HepG2 (cell line): ENCODE data around the gene OIT3. TPM values are rescaled to one million over a fixed set of nuclear protein-coding genes. Genes with fewer than 3 reads are reported as not detected.

Experiments used
- ARNT ChIP-seq: fragments of 450-650 bp; IDR thresholded peaks from 2 replicates; pipeline ENCODE4 v1.6.1; 2017
- ELF3 ChIP-seq: IDR thresholded peaks from 2 replicates; pipeline ENCODE4 v1.6.1; 2016; ENCODE audit warnings: missing genetic modification reagents, missing compliant biosample characterization
- SNAPC4 ChIP-seq: sonication (generic); formaldehyde crosslinking; IDR thresholded peaks from 2 replicates; pipeline ENCODE4 v1.4.0; 2020; ENCODE audit warnings: mild to moderate bottlenecking, missing genetic modification reagents
- SRSF9 ChIP-seq: fragments of 200-400 bp; formaldehyde crosslinking; IDR thresholded peaks from 2 replicates; pipeline ENCODE4 v1.6.1; 2018; ENCODE audit warnings: borderline replicate concordance, mild to moderate bottlenecking, low read depth, low read length; ENCODE audit not compliant: insufficient read depth, poor library complexity, severe bottlenecking
- TCF7L2 ChIP-seq: IDR thresholded peaks from 2 replicates; pipeline ENCODE4 v1.6.1; 2011; ENCODE audit warnings: mild to moderate bottlenecking, low read depth, low read length, moderate library complexity
- TFDP2 ChIP-seq: sonication (generic); formaldehyde crosslinking; IDR thresholded peaks from 2 replicates; pipeline ENCODE4 v1.4.0; 2020; ENCODE audit warnings: missing genetic modification reagents
- THAP7 ChIP-seq: sonication (generic); formaldehyde crosslinking; IDR thresholded peaks from 2 replicates; pipeline ENCODE4 v1.8.1; 2023; ENCODE audit warnings: mild to moderate bottlenecking, missing genetic modification reagents
- THYN1 ChIP-seq: sonication (generic); formaldehyde crosslinking; IDR thresholded peaks from 2 replicates; pipeline ENCODE4 v1.8.1; 2023; ENCODE audit warnings: low read depth, mild to moderate bottlenecking, moderate library complexity, missing genetic modification reagents, borderline replicate concordance
- ZFP1 ChIP-seq: IDR thresholded peaks from 2 replicates; pipeline ENCODE4 v1.6.1; 2016
- ZNF670 ChIP-seq: sonication (generic); formaldehyde crosslinking; IDR thresholded peaks from 2 replicates; pipeline ENCODE4 v1.8.0; 2022; ENCODE audit warnings: mild to moderate bottlenecking, missing genetic modification reagents, borderline replicate concordance
- ZUFSP ChIP-seq: sonication (generic); formaldehyde crosslinking; IDR thresholded peaks from 2 replicates; pipeline ENCODE4 v1.9.0; 2021; ENCODE audit warnings: missing genetic modification reagents, mild to moderate bottlenecking, borderline replicate concordance
- polyA plus RNA-seq, 8 experiments: library from polyadenylated mRNA; depleted of rRNA in 3 of 8; stranded (reverse) in 7 of 8; unstranded in 1 of 8; fragments of >200 nt; fragmentation: Illumina TruSeq in 4 of 8; extraction: Trizol in 4 of 8; gene quantifications; 2 replicates each; pipeline versions ENCODE4 v1.2.1 to v1.2.3, GENCODE V29; 2011 to 2016; ENCODE audit warnings: low read depth in 4 of 8, missing spikeins in 1 of 8, mixed read lengths in 1 of 8; ENCODE audit not compliant: insufficient read depth in 1 of 8
- total RNA-seq, 5 experiments: library from RNA; depleted of rRNA; stranded (reverse); fragments of >200 nt; fragmentation: Illumina TruSeq; extraction: Trizol; gene quantifications; 2 replicates each; pipeline ENCODE4 v1.2.3, GENCODE V29; 2016; ENCODE audit warnings: low read depth in 1 of 5
- TF ChIP-seq, protein P1 (sequence below): sonication (generic); formaldehyde crosslinking; IDR thresholded peaks from 2 replicates; pipeline ENCODE4 v1.4.0; 2020; ENCODE audit warnings: missing genetic modification reagents

The OIT3 gene
- total and polyA plus RNA-seq, 2 of the 13 experiments (the other 11 are each of a cell fraction or from before 2014, with no cell fraction given): not detected

- TF ChIP-seq SNAPC4 (CRISPR knock-in tag): no peak
- no peak for TF ChIP-seq SRSF9
- no peak; the same call in 1 of the 2 replicates for TF ChIP-seq ELF3 (CRISPR knock-in tag)
- TF ChIP-seq THYN1 (CRISPR knock-in tag): no peak
- TF ChIP-seq TCF7L2: no peak
- TF ChIP-seq THAP7 (CRISPR knock-in tag): no peak
- TF ChIP-seq ZFP1 (CRISPR knock-in tag): no peak
- no peak for TF ChIP-seq TFDP2
- TF ChIP-seq ARNT: no peak
- TF ChIP-seq, protein P1, sequence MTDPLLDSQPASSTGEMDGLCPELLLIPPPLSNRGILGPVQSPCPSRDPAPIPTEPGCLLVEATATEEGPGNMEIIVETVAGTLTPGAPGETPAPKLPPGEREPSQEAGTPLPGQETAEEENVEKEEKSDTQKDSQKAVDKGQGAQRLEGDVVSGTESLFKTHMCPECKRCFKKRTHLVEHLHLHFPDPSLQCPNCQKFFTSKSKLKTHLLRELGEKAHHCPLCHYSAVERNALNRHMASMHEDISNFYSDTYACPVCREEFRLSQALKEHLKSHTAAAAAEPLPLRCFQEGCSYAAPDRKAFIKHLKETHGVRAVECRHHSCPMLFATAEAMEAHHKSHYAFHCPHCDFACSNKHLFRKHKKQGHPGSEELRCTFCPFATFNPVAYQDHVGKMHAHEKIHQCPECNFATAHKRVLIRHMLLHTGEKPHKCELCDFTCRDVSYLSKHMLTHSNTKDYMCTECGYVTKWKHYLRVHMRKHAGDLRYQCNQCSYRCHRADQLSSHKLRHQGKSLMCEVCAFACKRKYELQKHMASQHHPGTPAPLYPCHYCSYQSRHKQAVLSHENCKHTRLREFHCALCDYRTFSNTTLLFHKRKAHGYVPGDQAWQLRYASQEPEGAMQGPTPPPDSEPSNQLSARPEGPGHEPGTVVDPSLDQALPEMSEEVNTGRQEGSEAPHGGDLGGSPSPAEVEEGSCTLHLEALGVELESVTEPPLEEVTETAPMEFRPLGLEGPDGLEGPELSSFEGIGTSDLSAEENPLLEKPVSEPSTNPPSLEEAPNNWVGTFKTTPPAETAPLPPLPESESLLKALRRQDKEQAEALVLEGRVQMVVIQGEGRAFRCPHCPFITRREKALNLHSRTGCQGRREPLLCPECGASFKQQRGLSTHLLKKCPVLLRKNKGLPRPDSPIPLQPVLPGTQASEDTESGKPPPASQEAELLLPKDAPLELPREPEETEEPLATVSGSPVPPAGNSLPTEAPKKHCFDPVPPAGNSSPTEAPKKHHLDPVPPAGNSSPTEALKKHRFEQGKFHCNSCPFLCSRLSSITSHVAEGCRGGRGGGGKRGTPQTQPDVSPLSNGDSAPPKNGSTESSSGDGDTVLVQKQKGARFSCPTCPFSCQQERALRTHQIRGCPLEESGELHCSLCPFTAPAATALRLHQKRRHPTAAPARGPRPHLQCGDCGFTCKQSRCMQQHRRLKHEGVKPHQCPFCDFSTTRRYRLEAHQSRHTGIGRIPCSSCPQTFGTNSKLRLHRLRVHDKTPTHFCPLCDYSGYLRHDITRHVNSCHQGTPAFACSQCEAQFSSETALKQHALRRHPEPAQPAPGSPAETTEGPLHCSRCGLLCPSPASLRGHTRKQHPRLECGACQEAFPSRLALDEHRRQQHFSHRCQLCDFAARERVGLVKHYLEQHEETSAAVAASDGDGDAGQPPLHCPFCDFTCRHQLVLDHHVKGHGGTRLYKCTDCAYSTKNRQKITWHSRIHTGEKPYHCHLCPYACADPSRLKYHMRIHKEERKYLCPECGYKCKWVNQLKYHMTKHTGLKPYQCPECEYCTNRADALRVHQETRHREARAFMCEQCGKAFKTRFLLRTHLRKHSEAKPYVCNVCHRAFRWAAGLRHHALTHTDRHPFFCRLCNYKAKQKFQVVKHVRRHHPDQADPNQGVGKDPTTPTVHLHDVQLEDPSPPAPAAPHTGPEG (CRISPR knock-in tag): no peak
- no peak for TF ChIP-seq ZNF670 (CRISPR knock-in tag)
- TF ChIP-seq ZUFSP (CRISPR knock-in tag): no peak
These were observed 61.3 kb downstream of the OIT3 start, which contains the start of gene PLA2G12B (continued) for GRCh38 chr10:72954596-72955554.
